HG02678 (cell line): ENCODE data around the gene LILRA5.
"Not testable (repeated sequence)": the region's sequence is repeated elsewhere in the genome, so short reads cannot be mapped to it uniquely, and the experiment has no call there.

ENCODE experiments used
- ATAC-seq: cut with Tn5 transposase; IDR thresholded peaks from one replicate; pipeline ENCODE4 v1.9.1; 2021; ENCODE audit warnings: mild to moderate bottlenecking, moderate library complexity; ENCODE audit not compliant: unreplicated experiment

The LILRA5 gene

GRCh38 chr19:54277111-54277615 lies 35.8 kb downstream of the LILRA5 start:
- ATAC-seq: not testable (repeated sequence)

- ATAC-seq: no peak
These were observed 37.0 kb downstream of the LILRA5 start for GRCh38 chr19:54275951-54276350.

GRCh38 chr19:54274516-54274915 lies 38.5 kb downstream of the LILRA5 start:
- not testable (repeated sequence) for ATAC-seq

GRCh38 chr19:54273821-54274220 lies 39.1 kb downstream of the LILRA5 start:
- no peak for ATAC-seq

- ATAC-seq: not testable (repeated sequence)
These were observed 40.8 kb downstream of the LILRA5 start for GRCh38 chr19:54272181-54272580.

- ATAC-seq: not testable (repeated sequence)
These were observed 41.4 kb downstream of the LILRA5 start for GRCh38 chr19:54271587-54271986.

- ATAC-seq: no peak
These were observed 41.9 kb downstream of the LILRA5 start for GRCh38 chr19:54271106-54271505.

- ATAC-seq: no peak
These were observed 44.0 kb downstream of the LILRA5 start for GRCh38 chr19:54268936-54269335.

- no peak for ATAC-seq
These were observed 46.8 kb downstream of the LILRA5 start for GRCh38 chr19:54266133-54266532.

GRCh38 chr19:54262470-54262869 lies 50.5 kb downstream of the LILRA5 start:
- no peak for ATAC-seq

- ATAC-seq: no peak
These were observed 50.9 kb downstream of the LILRA5 start for GRCh38 chr19:54262066-54262465.

- no peak for ATAC-seq
These were observed 55.9 kb downstream of the LILRA5 start, which contains the start of gene LILRB5 for GRCh38 chr19:54257116-54257480. TSS of gene LILRB5 (minus strand) at chr19:54257273. CDS start at chr19:54257193, 80 bp downstream.
